HFF-Myc (cell line): ENCODE results near the gene ZNF431.
"Not testable (repeated sequence)": the region's sequence is repeated elsewhere in the genome, so short reads cannot be mapped to it uniquely, and the experiment has no call there.

ENCODE experiments used
- DNase-seq: peaks from one replicate; pipeline ENCODE4 v3.0.0-alpha.2; 2011; ENCODE audit warnings: low read depth; ENCODE audit errors: extremely low read depth
- H3K4me3 ChIP-seq: replicated peaks from 2 replicates; pipeline ENCODE4 v1.5.1; 2011; ENCODE audit warnings: low read depth, mild to moderate bottlenecking, control low read depth, low read length
- CTCF ChIP-seq: IDR thresholded peaks from 2 replicates; pipeline ENCODE4 v1.5.1; 2012; ENCODE audit warnings: mild to moderate bottlenecking, low read depth, low read length, control low read depth; ENCODE audit errors: missing control alignments

ZNF431 gene

GRCh38 chr19:21128901-21129698 lies 12.7 kb upstream of the ZNF431 start:
- H3K4me3 ChIP-seq, result no peak overlapping the region
- TF ChIP-seq CTCF, result no peak
- DNase-seq, result no peak

- no peak for TF ChIP-seq CTCF
- DNase-seq, result no peak
- no peak overlapping the region for H3K4me3 ChIP-seq
Measured at GRCh38 chr19:21130097-21130775, 11.6 kb upstream of the ZNF431 start.

GRCh38 chr19:21133633-21134032 lies 8.2 kb upstream of the ZNF431 start:
- H3K4me3 ChIP-seq, result no peak overlapping the region
- no peak for DNase-seq
- no peak for TF ChIP-seq CTCF

GRCh38 chr19:21134934-21135366 lies 6.9 kb upstream of the ZNF431 start:
- no peak overlapping the region for H3K4me3 ChIP-seq
- no peak for TF ChIP-seq CTCF
- no peak for DNase-seq

GRCh38 chr19:21135433-21135832 lies 6.4 kb upstream of the ZNF431 start:
- H3K4me3 ChIP-seq, result no peak overlapping the region
- no peak for DNase-seq
- TF ChIP-seq CTCF, result no peak

- no peak for DNase-seq
- TF ChIP-seq CTCF, result no peak
- H3K4me3 ChIP-seq, result no peak overlapping the region
Measured at GRCh38 chr19:21138130-21138529, 3.7 kb upstream of the ZNF431 start.

- H3K4me3 ChIP-seq, DNase-seq: not testable (repeated sequence)
Measured at GRCh38 chr19:21141006-21141405, 834 bp upstream of the ZNF431 start.
